Myometrial cell (primary cell): Measurements from ENCODE around the gene TAPBP. TPM values are rescaled to one million over a fixed set of nuclear protein-coding genes. Genes with fewer than 3 reads are reported as not detected.

Experiments used
- total RNA-seq: library from RNA; depleted of rRNA; stranded (reverse); fragments of >200 nt; gene quantifications from 2 replicates; pipeline ENCODE4 v1.2.3, GENCODE V29; 2015

Gene TAPBP
- 100 and 104 TPM in 2 replicates for total RNA-seq

DNA sequence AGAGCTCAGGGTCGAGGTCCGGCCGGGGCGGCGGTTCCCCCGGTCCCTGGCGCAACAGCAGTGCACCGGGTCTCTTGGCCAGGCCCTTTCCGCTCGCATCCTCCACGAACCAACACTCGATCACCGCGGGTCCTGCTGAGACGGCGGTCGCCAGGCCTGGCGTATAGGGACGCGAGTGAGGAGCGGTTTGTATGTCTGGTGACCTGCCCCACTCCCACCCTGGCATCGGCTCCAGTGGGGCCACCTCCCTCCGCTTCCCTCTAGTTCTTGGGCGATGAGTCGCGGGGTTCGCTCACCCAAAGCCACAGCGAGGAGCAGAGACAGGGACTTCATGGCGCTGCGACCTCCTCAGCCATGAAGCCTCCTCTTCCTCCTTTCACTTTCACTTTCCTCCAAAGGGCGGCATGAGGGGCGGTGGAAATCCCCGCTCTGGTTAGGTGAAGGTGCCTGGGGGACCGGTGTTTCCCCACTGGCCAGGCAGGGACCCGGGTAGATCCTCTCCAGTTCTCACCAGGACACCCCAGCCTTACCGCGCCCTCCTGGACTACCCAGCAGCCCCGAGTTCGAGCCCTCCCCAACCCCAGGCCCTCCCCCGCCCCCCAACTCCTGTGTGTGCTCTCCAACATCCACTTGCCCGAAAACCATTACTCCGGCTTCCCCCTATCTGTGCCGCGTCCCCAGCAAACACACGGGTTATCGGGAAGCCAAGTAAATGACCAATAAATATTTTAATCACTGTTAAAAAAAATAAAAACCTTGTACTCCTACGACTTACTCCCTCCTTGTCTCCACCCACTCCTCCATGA is at the start of gene TAPBP:
TAPBP (minus strand) TSS at position 370 of the 806 bp plus-strand sequence; CDS start at position 333, 37 bp downstream.

GRCh38 chr6:33317669-33318425 is 4.0 kb upstream of the TAPBP start, which contains the start of gene ZBTB22:
TSS of gene ZBTB22 (minus strand) at chr6:33317744. CDS start at chr6:33316916, 828 bp downstream.

GRCh38 chr6:33298773-33299236 is 15.1 kb downstream of the TAPBP start, which contains the start of gene RGL2:
TSS of gene RGL2 (minus strand) at chr6:33298942. CDS start at chr6:33298610, 332 bp downstream.

GRCh38 chr6:33288921-33289783 is 24.7 kb downstream of the TAPBP start, which contains the start of the genes PFDN6 and WDR46:
TSS of gene PFDN6 (plus strand) at chr6:33289601. CDS start at chr6:33289857, 256 bp downstream.
TSS of gene WDR46 (minus strand) at chr6:33289239. CDS start at chr6:33289170, 69 bp downstream.

GRCh38 chr6:33276864-33277662 is 36.8 kb downstream of the TAPBP start, which contains the start of gene B3GALT4:
TSS of gene B3GALT4 (plus strand) at chr6:33277123. CDS start at chr6:33277420, 297 bp downstream.

DNA sequence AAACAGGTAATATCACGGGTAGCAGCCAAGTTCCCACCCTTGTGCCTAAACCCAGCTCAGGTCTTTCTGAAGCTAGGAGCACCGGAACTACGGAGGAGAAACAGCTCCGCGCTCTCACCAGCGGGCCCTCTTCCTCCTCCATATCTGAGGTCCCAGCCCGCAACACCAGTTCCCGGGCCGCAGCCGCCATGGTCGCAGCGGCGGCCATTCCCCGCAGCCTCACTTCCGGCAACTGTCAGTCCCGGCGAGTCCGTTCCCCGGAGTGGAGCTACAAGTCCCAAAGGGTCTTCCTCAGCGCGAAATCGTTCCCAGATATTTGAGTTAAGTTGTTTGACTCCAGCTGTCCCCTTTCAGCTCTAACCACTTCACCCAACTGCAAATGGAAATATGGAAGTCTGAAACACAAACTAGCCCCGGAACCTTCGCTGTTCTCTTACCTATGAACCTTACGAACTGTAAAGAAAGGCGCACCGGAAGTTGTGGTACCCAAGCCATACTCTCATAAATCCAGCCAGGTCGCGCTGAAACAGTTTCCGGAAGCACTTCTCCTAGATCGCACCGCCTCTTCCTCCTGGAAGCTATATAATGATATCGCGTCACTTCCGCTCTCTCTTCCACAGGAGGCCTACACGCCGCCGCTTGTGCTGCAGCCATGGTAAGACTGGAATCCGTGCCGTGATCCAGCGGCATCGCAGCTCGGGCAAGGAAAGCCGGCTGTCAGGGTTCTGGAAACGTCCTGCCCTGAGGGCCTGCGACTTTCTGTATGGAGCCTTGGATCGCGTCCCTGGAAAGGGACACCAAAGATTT is 42.2 kb downstream of the TAPBP start, which contains the start of the genes RPS18 and VPS52:
RPS18 (plus strand) TSS at position 608 of the 807 bp plus-strand sequence; CDS start at position 653, 45 bp downstream.
VPS52 (minus strand) TSS at position 409 of the 807 bp plus-strand sequence; CDS start at position 208, 201 bp downstream.

Other genes with a start within 250 kb of the TAPBP start
- gene HLA-DPA1, start 240.4 kb downstream of the TAPBP start, total RNA-seq, result 3.7 and 8.7 TPM in 2 replicates
- gene HLA-DPB1, start 238.1 kb downstream of the TAPBP start, total RNA-seq, result 20.9 and 89.1 TPM in 2 replicates
- under 0.01 TPM in 1 of 2 replicates, not detected in the other for gene COL11A2, start 121.6 kb downstream of the TAPBP start, total RNA-seq
- gene RXRB, start 113.4 kb downstream of the TAPBP start, total RNA-seq, result 16.1 and 21.6 TPM in 2 replicates
- gene SLC39A7, start 113.2 kb downstream of the TAPBP start, total RNA-seq, result 191 and 219 TPM in 2 replicates
- gene HSD17B8, start 109.4 kb downstream of the TAPBP start, total RNA-seq, result 1.6 and 4.0 TPM in 2 replicates
- gene RING1, start 105.6 kb downstream of the TAPBP start, total RNA-seq, result 11.5 and 15.6 TPM in 2 replicates
- 36.7 and 45.3 TPM in 2 replicates for gene VPS52, start 42.2 kb downstream of the TAPBP start, total RNA-seq
- 4,481 and 4,999 TPM in 2 replicates for gene RPS18, start 42.0 kb downstream of the TAPBP start, total RNA-seq
- 5.7 and 11.0 TPM in 2 replicates for gene B3GALT4, start 37.0 kb downstream of the TAPBP start, total RNA-seq
- gene WDR46, start 24.8 kb downstream of the TAPBP start, total RNA-seq, result 84.2 and 89.9 TPM in 2 replicates
- gene PFDN6, start 24.5 kb downstream of the TAPBP start, total RNA-seq, result 58.7 and 93.4 TPM in 2 replicates
- gene RGL2, start 15.1 kb downstream of the TAPBP start, total RNA-seq, result 32.6 and 37.4 TPM in 2 replicates
- 14.4 and 23.1 TPM in 2 replicates for gene ZBTB22, start 3.7 kb upstream of the TAPBP start, total RNA-seq
- 46.3 and 52.8 TPM in 2 replicates for gene DAXX, start 8.9 kb upstream of the TAPBP start, total RNA-seq
- gene KIFC1, start 77.7 kb upstream of the TAPBP start, total RNA-seq, result 29.8 and 33.4 TPM in 2 replicates
- 31.7 and 34.0 TPM in 2 replicates for gene PHF1, start 96.9 kb upstream of the TAPBP start, total RNA-seq
- gene CUTA, start 104.0 kb upstream of the TAPBP start, total RNA-seq, result 249 and 321 TPM in 2 replicates
- gene SYNGAP1, start 106.0 kb upstream of the TAPBP start, total RNA-seq, result 4.1 and 4.3 TPM in 2 replicates
- 4.3 and 8.6 TPM in 2 replicates for gene ZBTB9, start 140.5 kb upstream of the TAPBP start, total RNA-seq